Endothelial cell of umbilical vein (primary cell): ENCODE results near the gene MORC3. TPM values are rescaled to one million over a fixed set of nuclear protein-coding genes. Genes with fewer than 3 reads are reported as not detected.
A peak's percentile ranks its signal among the peaks of the same experiment; 100 is the strongest.

Experiments used
- BruUV-seq: library from RNA; stranded (reverse); fragments of 400-500 nt; replicated peaks from 2 replicates; lab custom pipeline; 2021; lab: Mats Ljungman, UMichigan
- CTCF ChIA-PET: fragments of 300-600, 350-600 bp; sonication (Branson Sonifier 250); formaldehyde crosslinking; loops from one replicate; lab custom pipeline; 2021; ENCODE audit warnings: antibody characterized with exemption, inconsistent platforms; lab: Charles Lee
- POLR2A ChIA-PET: fragments of 300-600, 350-600 bp; sonication (Branson Sonifier 250); formaldehyde crosslinking; loops from one replicate; lab custom pipeline; 2021; ENCODE audit warnings: antibody characterized with exemption, inconsistent platforms; lab: Charles Lee
- DNase-seq: peaks from one replicate; pipeline ENCODE4 v3.0.0-alpha.2; 2011; ENCODE audit warnings: low read depth, low spot score
- FAIRE-seq: peaks from 2 replicates; lab custom pipeline; 2011; peaks lifted over from hg19 to GRCh38; lab: Jason Lieb, UNC
- H2AFZ ChIP-seq: 2 replicates; pipeline ENCODE4 v1.6.0; 2012; ENCODE audit warnings: low read depth, low read length, control low read depth, inconsistent platforms
- H3K27ac ChIP-seq: 2 replicates; pipeline ENCODE4 v1.5.1; 2011; ENCODE audit warnings: low read depth, mild to moderate bottlenecking, control low read depth, low read length, moderate library complexity; ENCODE audit not compliant: insufficient read depth
- H3K27me3 ChIP-seq, 2 experiments: 2 replicates each; pipeline versions ENCODE4 v1.6.0 to v1.6.1; 2011; ENCODE audit warnings: low read length in 2 of 2, mixed read lengths in 1 of 2; ENCODE audit not compliant: control insufficient read depth in 2 of 2, insufficient read depth in 2 of 2
- H3K36me3 ChIP-seq, 2 experiments: 2 replicates in 1 of 2; 3 replicates in 1 of 2; pipeline ENCODE4 v1.5.1; 2011; ENCODE audit warnings: low read length in 2 of 2, mild to moderate bottlenecking in 1 of 2, moderate library complexity in 1 of 2; ENCODE audit not compliant: control insufficient read depth in 2 of 2, insufficient read depth in 2 of 2; ENCODE audit errors: extremely low read depth in 1 of 2
- H3K4me1 ChIP-seq: 3 replicates; pipeline ENCODE4 v1.5.1; 2011; ENCODE audit warnings: mild to moderate bottlenecking, low read length; ENCODE audit not compliant: control insufficient read depth, insufficient read depth; ENCODE audit errors: extremely low read depth
- H3K4me2 ChIP-seq: 2 replicates; pipeline ENCODE4 v1.6.1; 2011; ENCODE audit warnings: low read length, control low read depth, mixed read lengths; ENCODE audit not compliant: insufficient read depth
- H3K4me3 ChIP-seq, 3 experiments: fragments of 200-600 bp in 1 of 3; sonication (generic), shearing (Covaris generic) in 1 of 3; replicated peaks in 1 of 3; 2 replicates each; pipeline ENCODE4 v1.5.1; 2011 to 2016; ENCODE audit warnings: control low read depth in 3 of 3, low read length in 3 of 3, mild to moderate bottlenecking in 2 of 3, inconsistent platforms in 1 of 3, low read depth in 1 of 3, moderate library complexity in 1 of 3; ENCODE audit not compliant: insufficient read depth in 1 of 3
- H3K79me2 ChIP-seq: 2 replicates; pipeline ENCODE4 v1.6.0; 2012; ENCODE audit warnings: low read length, inconsistent platforms; ENCODE audit not compliant: control insufficient read depth, insufficient read depth
- H3K9ac ChIP-seq: replicated peaks from 2 replicates; pipeline ENCODE3; 2011; ENCODE audit warnings: low read length, control low read depth; ENCODE audit not compliant: insufficient read depth; ENCODE audit errors: extremely low read depth
- H3K9me1 ChIP-seq: replicated peaks from 3 replicates; pipeline ENCODE4 v1.6.0; 2011; ENCODE audit warnings: mild to moderate bottlenecking, low read length; ENCODE audit not compliant: control insufficient read depth, insufficient read depth; ENCODE audit errors: extremely low read depth
- H3K9me3 ChIP-seq: replicated peaks from 2 replicates; pipeline ENCODE4 v1.5.1; 2012; ENCODE audit warnings: low read length, inconsistent platforms; ENCODE audit not compliant: control insufficient read depth, insufficient read depth
- H4K20me1 ChIP-seq: replicated peaks from 2 replicates; pipeline ENCODE3; 2011; ENCODE audit warnings: mild to moderate bottlenecking, low read length; ENCODE audit not compliant: control insufficient read depth, insufficient read depth; ENCODE audit errors: extremely low read depth
- EZH2 ChIP-seq: IDR thresholded peaks from 2 replicates; pipeline ENCODE4 v1.6.1; 2012; ENCODE audit warnings: borderline replicate concordance, low read depth, mild to moderate bottlenecking, moderate library complexity, low read length, inconsistent platforms; ENCODE audit not compliant: severe bottlenecking
- FOS ChIP-seq: IDR thresholded peaks from 2 replicates; pipeline ENCODE4 v1.6.1; 2011; ENCODE audit warnings: mild to moderate bottlenecking, low read length, moderate library complexity, borderline replicate concordance; ENCODE audit not compliant: insufficient read depth
- GATA2 ChIP-seq: IDR thresholded peaks from 2 replicates; pipeline ENCODE4 v1.7.0; 2011; ENCODE audit warnings: low read depth, mild to moderate bottlenecking, moderate library complexity, mixed read lengths, low read length; ENCODE audit not compliant: insufficient read length, insufficient read depth
- JUN ChIP-seq: IDR thresholded peaks from 2 replicates; pipeline ENCODE4 v1.6.1; 2011; ENCODE audit warnings: borderline replicate concordance, low read depth; ENCODE audit not compliant: insufficient read length, insufficient read depth
- MYC ChIP-seq: IDR thresholded peaks from one replicate; pipeline ENCODE4 v1.6.1; 2011; ENCODE audit warnings: mild to moderate bottlenecking, low read depth, low read length
- POLR2A ChIP-seq: IDR thresholded peaks from 2 replicates; pipeline ENCODE4 v1.6.1; 2012; ENCODE audit warnings: low read depth, mild to moderate bottlenecking, control low read depth, low read length
- POLR2AphosphoS5 ChIP-seq: IDR thresholded peaks from 2 replicates; pipeline ENCODE4 v1.6.1; 2012; ENCODE audit warnings: low read depth, mild to moderate bottlenecking, control low read depth, low read length, moderate library complexity; ENCODE audit not compliant: insufficient read depth
- dilution Hi-C: fragments of 300-500 bp; cut with MboI; formaldehyde crosslinking; loops from one replicate; pipeline ENCODE4 v1.15.0; 2019; ENCODE audit warnings: low sequenced_read_pairs; ENCODE audit not compliant: extremely low pct_ligation_motif_present
- intact Hi-C: fragments of 100-400 bp; cut with micrococcal nuclease; formaldehyde crosslinking; loops from one replicate; pipeline ENCODE4 v1.10.0; 2022
- polyA plus RNA-seq, 4 experiments: library from polyadenylated mRNA; depleted of rRNA in 3 of 4; stranded (reverse) in 3 of 4; unstranded in 1 of 4; fragments of >200 nt; gene quantifications; 2 replicates each; pipeline versions ENCODE4 v1.2.1 to v1.2.3, GENCODE V29; 2011 to 2012; ENCODE audit warnings: missing spikeins in 1 of 4
- total RNA-seq: library from RNA; stranded (reverse); gene quantifications from 2 replicates; pipeline ENCODE4 v1.2.3, GENCODE V29; 2021
- TF ChIP-seq, protein P1 (sequence below): IDR thresholded peaks from 2 replicates; pipeline ENCODE4 v1.6.1; 2011; ENCODE audit not compliant: insufficient read depth, insufficient read length

MORC3 gene
- total and polyA plus RNA-seq, 2 donors (not counting 3 experiments of a cell fraction or from before 2014, with no cell fraction given) = 7.3 to 25.3 TPM

DNA sequence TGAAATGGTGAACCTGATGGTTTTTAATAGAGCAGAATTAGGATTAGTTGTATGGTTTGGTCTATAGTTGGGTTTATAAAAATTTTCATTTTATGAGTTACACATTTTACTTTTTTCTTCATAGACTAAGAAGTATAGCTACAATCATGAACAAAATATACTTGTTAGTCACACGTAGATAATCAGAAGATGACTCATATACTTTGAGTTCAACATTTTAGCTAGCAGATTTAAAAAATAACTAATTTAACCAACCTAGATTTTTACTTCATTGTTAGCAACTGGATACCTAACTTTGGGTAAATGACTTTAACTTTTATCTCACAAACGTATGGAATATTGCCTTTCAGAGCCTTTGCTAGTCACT is 27.9 kb downstream of the MORC3 start:
- dilution Hi-C loops (no loop called here), intact Hi-C loops (no loop called here)
- ChIA-PET CTCF (interaction anchor here (0.6 kb wide), 1 partner anchor 302 kb away, joined by 3 read pairs; no protein-coding TSS in a partner anchor), POLR2A (interaction anchor here (0.5 to 1.1 kb wide), 2 partner anchors 28 to 45 kb away, joined by 3 read pairs; partner anchors contain the start of gene MORC3)
- Histone ChIP-seq H3K4me3 (no peak overlapping the region), H3K27ac (no peak overlapping the region), H3K27me3 (no peaks in the 10 kb centered on the region), H2AFZ (no peak overlapping the region), H3K79me2 (no peaks in the 10 kb centered on the region), H3K36me3 (peaks cover 11 to 17% of the 10 kb centered on the region in 2 experiments), H3K4me2 (no peak overlapping the region), H4K20me1 (no peaks in the 10 kb centered on the region), H3K4me1 (no peaks in the 10 kb centered on the region), H3K9me3 (no peaks in the 10 kb centered on the region), H3K9me1 (no peaks in the 10 kb centered on the region), H3K9ac (no peak overlapping the region)
- BruUV-seq = no TSS peak
- no peak for FAIRE-seq
- no peak for DNase-seq
- peak; percentile 52 for TF ChIP-seq FOS
- TF ChIP-seq, protein P1, sequence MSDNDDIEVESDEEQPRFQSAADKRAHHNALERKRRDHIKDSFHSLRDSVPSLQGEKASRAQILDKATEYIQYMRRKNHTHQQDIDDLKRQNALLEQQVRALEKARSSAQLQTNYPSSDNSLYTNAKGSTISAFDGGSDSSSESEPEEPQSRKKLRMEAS = no peak
- TF ChIP-seq EZH2 = no peak

GRCh38 chr21:36349315-36349714 is 29.3 kb downstream of the MORC3 start:
- CTCF ChIA-PET = interaction anchor here (1.6 kb wide), 1 partner anchor 18 kb away, joined by 6 read pairs; no protein-coding TSS in a partner anchor
- no peaks in the 10 kb centered on the region for H3K9me3 ChIP-seq
- H3K36me3 ChIP-seq = peaks cover 11 to 17% of the 10 kb centered on the region in 2 experiments
- DNase-seq = no peak
- no peaks in the 10 kb centered on the region for H3K27me3 ChIP-seq
- H2AFZ ChIP-seq = no peak overlapping the region
- dilution Hi-C loops = no loop called here
- no peak overlapping the region for H3K4me2 ChIP-seq
- H3K27ac ChIP-seq = no peak overlapping the region
- POLR2A ChIA-PET = no interaction called here
- no peaks in the 10 kb centered on the region for H3K9me1 ChIP-seq
- H4K20me1 ChIP-seq = no peaks in the 10 kb centered on the region
- H3K9ac ChIP-seq = no peak overlapping the region
- no peak overlapping the region for H3K4me3 ChIP-seq
- no peak for FAIRE-seq
- intact Hi-C loops = no loop called here
- H3K4me1 ChIP-seq = no peaks in the 10 kb centered on the region
- TF ChIP-seq GATA2 (no peak), EZH2 (no peak), POLR2A (no peak), MYC (no peak), JUN (no peak), FOS (no peak), POLR2AphosphoS5 (no peak)
- TF ChIP-seq, protein P1 = no peak
- no TSS peak for BruUV-seq
- no peaks in the 10 kb centered on the region for H3K79me2 ChIP-seq
